ENCODE data around the gene CYBA.

Gene CYBA

DNA sequence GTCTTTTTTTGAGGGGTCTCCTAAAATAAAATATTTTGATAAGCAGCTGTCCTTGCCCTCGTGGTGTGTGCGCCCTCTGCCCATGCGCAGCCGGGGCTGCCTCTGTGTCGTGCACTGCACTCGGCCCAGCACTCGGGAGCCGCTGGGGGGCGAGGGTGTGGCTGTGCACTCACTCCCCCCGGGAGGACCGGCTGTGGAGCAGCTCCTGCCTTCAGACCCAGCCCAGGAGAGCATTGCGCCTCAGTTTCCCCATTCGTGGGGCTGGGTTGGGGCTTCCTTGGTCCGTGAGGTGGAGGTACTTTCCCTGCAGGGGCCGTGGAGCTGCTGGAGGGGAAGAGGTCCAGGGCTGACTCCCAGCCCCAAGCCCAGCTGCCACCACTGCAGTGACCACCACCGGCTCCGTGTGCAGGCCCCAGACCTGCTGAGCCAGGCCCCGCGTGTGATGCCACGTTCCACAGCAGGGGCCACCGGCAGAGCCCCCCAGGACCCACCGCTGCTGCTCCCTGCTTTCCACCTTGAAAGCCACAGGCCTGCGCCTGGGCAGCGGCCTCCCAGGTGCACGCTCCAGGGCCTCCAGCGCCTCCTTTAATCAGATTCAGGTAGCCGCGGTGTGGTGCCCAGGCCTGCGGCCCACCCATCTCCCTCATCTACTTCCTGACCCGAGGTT is 18.8 kb downstream of the CYBA start:
- no peak for DNase-seq (ENCODE audit: low spot score)

GRCh38 chr16:88631384-88631783 is 19.5 kb downstream of the CYBA start:
- no peak for DNase-seq (ENCODE audit: low spot score)

DNA sequence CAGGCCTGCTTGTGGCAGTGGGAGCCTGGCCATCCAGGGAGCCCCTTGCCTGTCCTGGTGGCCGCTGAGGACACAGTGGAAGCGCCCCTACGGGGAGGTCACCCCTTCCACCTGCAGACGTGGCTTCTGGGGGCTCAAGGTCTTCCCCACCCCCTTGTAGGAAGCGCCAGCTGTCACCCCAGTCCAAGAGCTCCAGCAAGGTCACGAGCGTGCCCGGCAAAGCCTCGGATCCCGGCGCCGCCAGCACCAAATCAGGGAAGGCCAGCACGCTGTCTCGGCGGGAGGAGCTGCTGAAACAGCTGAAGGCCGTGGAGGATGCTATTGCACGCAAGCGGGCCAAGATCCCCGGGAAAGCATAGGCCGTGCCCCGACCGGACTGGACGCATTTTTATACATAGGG is 19.9 kb downstream of the CYBA start:
- no peak for DNase-seq (ENCODE audit: low spot score)

DNA sequence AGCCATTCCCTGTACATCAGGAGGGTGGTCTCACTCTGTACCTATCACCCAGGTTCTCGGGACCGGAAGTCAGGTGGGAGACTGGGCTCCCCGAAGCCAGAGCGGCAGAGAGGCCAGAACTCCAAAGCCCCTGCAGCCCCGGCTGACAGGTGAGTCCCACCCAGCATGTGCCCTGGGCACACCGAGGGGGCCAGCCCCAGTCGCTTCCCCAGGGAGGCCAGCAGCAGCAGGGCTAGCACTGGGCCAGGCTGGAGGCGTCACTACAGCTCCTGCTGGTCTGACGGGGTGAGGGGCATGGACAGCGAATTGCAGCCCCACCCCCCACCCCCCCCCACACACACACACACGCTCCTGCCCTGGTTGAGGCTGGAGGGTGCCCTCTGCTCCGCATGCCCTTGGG is 20.4 kb downstream of the CYBA start:
- DNase-seq (ENCODE audit: low spot score): no peak

DNA sequence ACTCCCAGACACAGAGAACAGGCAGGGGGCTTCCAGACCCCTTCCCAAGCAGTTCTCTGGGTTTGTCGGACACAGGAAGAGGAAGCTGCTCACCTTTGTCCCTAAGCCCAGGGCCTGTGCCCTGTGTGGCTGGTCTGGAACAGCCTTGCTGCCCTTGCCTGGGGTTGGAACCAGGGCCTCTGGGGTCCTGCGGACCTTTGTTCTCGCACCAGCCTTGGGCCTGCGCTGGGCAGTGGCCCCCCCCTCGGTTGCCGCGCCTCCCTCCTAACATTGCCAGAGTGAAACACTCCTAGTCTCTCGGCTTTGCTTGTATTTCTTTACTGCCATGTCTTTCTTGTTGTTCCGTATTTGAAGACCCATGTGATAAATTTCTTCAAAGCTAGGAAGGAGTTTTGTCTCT is 21.0 kb downstream of the CYBA start:
- no peak for DNase-seq (ENCODE audit: low spot score)

- no peak for DNase-seq (ENCODE audit: low spot score)
Measured at GRCh38 chr16:88628512-88628974, 22.3 kb downstream of the CYBA start.

- no peak for DNase-seq (ENCODE audit: low spot score)
Measured at GRCh38 chr16:88627531-88628411, 23.1 kb downstream of the CYBA start.

- DNase-seq (ENCODE audit: low spot score): peak; percentile 96
Measured at GRCh38 chr16:88626646-88627045, 24.2 kb downstream of the CYBA start.

GRCh38 chr16:88624977-88625576 is 25.8 kb downstream of the CYBA start:
- no peak for DNase-seq (ENCODE audit: low spot score)

GRCh38 chr16:88624481-88624880 is 26.4 kb downstream of the CYBA start:
- no peak for DNase-seq (ENCODE audit: low spot score)

DNA sequence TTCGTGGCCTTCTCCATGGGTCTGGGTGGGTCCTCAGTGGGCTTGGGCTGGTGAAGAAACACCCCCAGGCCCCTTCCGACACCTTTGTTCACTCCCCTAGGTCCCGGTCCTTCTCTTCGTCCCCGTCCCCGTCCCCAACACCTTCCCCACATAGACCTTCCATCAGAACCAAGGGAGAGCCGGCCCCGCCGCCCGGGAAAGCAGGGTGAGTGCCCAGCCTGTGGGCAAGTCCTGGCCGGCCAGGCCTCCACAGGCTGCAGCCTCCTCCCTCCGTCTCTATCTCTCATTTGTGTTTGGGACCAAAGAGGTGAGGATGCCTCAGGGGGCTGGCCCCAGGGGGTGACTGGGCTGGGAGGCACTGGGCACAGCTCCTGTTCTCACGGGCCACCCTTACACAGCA is 27.0 kb downstream of the CYBA start:
- DNase-seq (ENCODE audit: low spot score): no peak

DNA sequence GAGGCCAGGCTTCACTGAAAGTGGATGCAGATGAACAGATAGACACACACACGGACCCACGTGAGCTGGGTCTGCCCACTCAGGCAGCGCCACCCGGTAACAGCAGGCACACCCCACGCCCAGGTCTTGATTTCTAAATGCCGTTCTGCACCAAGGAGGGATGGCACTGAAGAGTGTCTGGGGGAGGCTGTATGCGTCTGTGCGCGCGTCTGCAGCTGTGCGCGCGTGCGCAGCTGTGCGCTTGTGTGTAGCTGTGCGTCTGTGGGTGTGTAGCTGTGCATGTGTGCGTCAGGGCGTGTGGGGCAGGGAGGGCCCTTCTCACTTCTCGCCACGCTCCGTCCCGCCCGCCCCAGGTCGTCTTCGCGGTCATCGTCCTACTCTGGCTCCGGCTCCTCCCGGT is 28.0 kb downstream of the CYBA start:
- DNase-seq (ENCODE audit: low spot score): no peak

GRCh38 chr16:88622125-88622524 is 28.7 kb downstream of the CYBA start:
- no peak for DNase-seq (ENCODE audit: low spot score)

DNA sequence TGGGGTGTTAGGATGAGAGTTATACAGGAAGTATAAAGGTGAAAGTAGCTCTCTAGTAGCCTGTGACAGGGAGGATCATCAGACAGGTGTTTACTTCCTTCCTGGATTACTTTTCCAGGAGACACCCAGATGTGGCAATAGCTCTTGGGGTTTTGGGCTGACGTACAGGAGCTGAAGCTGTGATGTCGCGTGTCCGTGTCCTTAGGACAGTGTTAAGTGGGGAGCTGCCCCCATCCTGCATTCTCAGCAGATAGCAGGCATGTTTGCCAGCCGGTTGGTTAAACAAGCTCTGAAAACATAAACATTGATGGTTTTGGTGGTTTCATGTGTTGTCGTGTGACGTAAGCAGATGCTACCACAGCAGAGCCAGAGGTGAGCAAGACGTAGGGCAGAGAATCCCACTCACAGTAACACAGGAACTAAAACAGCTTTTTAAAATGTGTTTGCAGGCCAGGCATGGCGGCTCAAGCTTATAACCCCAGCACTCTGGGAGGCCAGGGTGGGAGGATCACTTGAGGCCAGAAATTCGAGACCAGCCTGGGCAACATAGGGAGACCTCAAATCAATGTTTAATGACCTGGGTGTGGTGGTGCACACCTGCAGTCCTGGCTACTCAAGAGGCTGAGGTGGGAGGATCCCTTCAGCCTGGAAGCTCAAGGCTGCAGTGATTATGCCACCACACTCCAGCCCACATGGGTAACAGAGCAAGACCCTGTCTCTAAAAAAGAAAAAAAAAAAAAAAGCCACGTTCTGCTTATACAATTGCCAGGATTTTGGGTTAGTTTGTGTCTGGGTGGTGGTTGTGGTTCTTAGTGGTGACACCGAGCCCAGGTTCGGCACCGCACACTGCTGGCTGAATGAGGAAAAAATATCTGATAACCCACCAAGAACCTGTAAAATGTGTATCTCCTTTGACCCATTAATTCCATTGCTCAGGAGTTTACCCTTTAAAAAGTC is 30.7 kb downstream of the CYBA start:
- DNase-seq (ENCODE audit: low spot score): no peak

GRCh38 chr16:88618956-88619667 is 31.7 kb downstream of the CYBA start:
- DNase-seq (ENCODE audit: low spot score): no peak

DNA sequence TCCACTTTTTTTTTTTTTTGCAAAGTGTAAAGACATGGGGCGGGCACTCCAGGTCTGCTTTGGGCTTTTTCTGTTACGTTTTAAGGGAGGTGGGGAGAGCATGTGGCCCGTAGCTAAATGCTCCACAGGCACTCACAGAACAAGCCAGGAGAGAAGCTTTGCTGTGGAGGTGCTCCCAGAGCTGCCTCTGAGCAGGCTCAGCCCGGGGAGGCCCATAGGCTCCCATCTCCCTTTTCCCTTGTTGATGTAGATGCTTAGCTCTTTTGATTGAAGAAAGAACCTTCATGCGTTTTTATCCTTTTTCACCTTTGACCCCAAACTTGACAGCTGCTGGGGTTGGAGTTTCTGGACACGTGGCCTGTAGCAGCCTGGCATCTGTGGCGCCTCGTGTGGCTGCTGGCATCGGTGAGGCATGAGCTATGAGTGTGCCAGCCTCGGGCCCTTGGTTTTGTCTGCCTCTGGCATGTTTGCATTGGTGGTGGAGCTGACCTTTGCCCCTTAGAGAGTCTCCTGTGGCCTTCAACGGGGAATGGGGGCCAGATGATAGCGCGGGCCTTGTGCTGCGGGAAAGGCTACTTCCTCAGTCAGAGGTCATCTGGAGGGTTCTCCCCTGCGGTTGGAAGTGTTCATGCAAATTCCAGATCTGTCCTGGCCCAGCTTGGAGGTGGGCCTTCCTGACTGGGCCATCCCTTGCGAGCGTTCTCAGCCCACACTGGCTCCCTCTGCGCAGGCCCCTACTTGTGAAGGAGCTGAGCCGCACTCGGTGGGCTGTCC is 32.5 kb downstream of the CYBA start:
- DNase-seq (ENCODE audit: low spot score): no peak

- DNase-seq (ENCODE audit: low spot score): no peak
Measured at GRCh38 chr16:88617268-88618031, 33.4 kb downstream of the CYBA start.

DNA sequence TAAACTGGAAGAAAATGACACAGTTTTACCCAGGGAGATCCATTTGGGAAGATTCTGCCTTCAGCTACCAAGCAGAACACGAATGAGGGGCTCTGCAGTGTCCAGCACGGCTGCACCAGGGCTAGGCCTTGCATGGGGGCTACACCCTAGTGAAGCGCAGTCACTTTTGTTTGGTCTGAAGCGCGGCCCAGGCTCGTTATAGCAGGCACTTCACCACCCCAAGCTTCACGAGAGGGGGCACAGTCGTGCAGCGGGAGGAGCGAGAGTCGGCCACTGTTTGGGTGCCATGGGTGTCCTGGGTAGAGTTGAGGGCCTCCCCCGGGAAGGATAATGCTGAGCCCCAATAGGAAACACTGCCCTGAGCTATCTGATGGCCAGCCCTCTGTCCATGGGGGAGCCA is 34.1 kb downstream of the CYBA start:
- DNase-seq (ENCODE audit: low spot score): no peak

GRCh38 chr16:88616320-88616719 is 34.5 kb downstream of the CYBA start:
- peak; percentile 81 for DNase-seq (ENCODE audit: low spot score)
